IPS DF 6.9 (cell line): Measurements from ENCODE around the gene TNF.

Experiments used
- DNase-seq: peaks from one replicate; pipeline ENCODE4 v3.0.0-alpha.2; 2013; ENCODE audit warnings: low read depth, low spot score
- H3K27ac ChIP-seq: one replicate; pipeline ENCODE4 v1.5.1; 2013; ENCODE audit warnings: low read length, control low read depth
- H3K27me3 ChIP-seq: 2 replicates; pipeline ENCODE4 v1.6.1; 2013; ENCODE audit warnings: mild to moderate bottlenecking, low read length; ENCODE audit not compliant: control insufficient read depth, insufficient read depth
- H3K36me3 ChIP-seq: 2 replicates; pipeline ENCODE4 v1.6.1; 2013; ENCODE audit warnings: low read length; ENCODE audit not compliant: control insufficient read depth, insufficient read depth
- H3K4me1 ChIP-seq: 2 replicates; pipeline ENCODE4 v1.6.1; 2013; ENCODE audit warnings: low read length; ENCODE audit not compliant: control insufficient read depth, insufficient read depth
- H3K4me3 ChIP-seq: 2 replicates; pipeline ENCODE4 v1.5.1; 2013; ENCODE audit warnings: mild to moderate bottlenecking, low read length
- H3K9me3 ChIP-seq: 2 replicates; pipeline ENCODE4 v1.6.1; 2013; ENCODE audit warnings: low read length, inconsistent platforms; ENCODE audit not compliant: control insufficient read depth, insufficient read depth
- WGBS: extraction: QIAGEN DNeasy Blood & Tissue Kit; methylation state at CpG from one replicate; pipeline ENCODE4 v1.1.7; 2013; ENCODE audit warnings: mixed read lengths, missing lambda C conversion rate; ENCODE audit not compliant: insufficient read length, insufficient coverage; 5-methylcytosine and 5-hydroxymethylcytosine counted together

Gene TNF

DNA sequence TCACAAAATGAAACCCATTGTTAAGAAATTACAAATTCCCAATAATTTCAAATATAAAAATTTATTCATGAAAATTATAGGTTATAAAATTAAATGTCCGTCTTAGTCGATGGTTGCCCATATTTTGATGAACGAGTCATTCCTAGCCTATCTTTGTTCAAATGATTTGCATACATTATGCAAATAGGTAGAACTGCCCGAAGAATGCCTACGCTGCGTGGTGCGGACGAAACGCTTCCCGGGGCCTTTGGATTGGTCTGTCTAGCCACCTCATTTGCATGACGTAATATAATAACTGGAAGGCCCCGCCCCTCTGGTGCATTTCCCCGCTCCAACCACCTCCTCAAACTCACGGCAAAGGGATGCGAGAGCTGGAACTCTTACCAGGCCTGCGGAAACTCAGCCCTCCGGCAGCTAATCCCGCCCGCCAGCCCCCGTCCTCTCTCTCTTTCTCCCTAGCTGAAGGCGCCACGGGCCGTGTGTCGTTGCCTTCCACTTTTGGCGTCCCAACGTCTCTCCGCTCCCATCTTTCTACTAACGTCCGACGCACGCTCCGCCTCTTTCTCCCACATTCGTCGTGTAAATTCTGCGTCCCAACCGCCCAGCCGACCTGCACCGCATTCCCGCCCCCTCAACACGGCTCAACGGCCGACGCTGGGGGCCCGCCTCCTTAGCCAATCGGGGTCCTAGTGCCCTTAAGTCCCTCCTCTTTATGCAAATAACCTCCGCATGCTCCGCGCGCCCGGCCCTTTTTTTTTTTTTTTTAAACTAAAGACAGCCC, 44.6 kb downstream of the TNF start:
- Histone ChIP-seq H3K4me1 (peaks cover 8% of the 10 kb centered on the region), H3K9me3 (no peaks in the 10 kb centered on the region), H3K4me3 (peak overlapping the region; percentile 70; the same call in 1 of the 2 replicates), H3K27me3 (no peaks in the 10 kb centered on the region), H3K36me3 (peaks cover 16% of the 10 kb centered on the region), H3K27ac (peak overlapping the region; percentile 50)
- no CpG with 5 or more reads among the region's 50 CpGs for WGBS
- peak; percentile 98 for DNase-seq

GRCh38 chr6:31620586-31621319, 45.4 kb downstream of the TNF start, which contains the start of gene PRRC2A:
Gene PRRC2A, plus strand, starts transcription at chr6:31620715. Its CDS starts 2,075 bp downstream, at chr6:31622790.
- no peak for DNase-seq
- Histone ChIP-seq H3K4me3 (peak within 1 kb of the TSS; percentile 95), H3K27me3 (no peaks in the 10 kb centered on the region), H3K4me1 (peaks cover 3% of the 10 kb centered on the region; the same call in 1 of the 2 replicates), H3K9me3 (no peaks in the 10 kb centered on the region), H3K27ac (peak within 1 kb of the TSS; percentile 50), H3K36me3 (peaks cover 23% of the 10 kb centered on the region)
- WGBS: no CpG with 5 or more reads among the region's 67 CpGs

- WGBS: no CpG with 5 or more reads among the region's 15 CpGs
- Histone ChIP-seq H3K27ac (no peak overlapping the region), H3K4me3 (peak overlapping the region; percentile 95), H3K9me3 (no peaks in the 10 kb centered on the region), H3K27me3 (no peaks in the 10 kb centered on the region), H3K36me3 (peaks cover 30% of the 10 kb centered on the region), H3K4me1 (no peaks in the 10 kb centered on the region)
- DNase-seq: no peak
These were observed 46.1 kb downstream of the TNF start for GRCh38 chr6:31621320-31621939.

GRCh38 chr6:31621991-31622390, 46.6 kb downstream of the TNF start:
- no peaks in the 10 kb centered on the region for H3K4me1 ChIP-seq
- H3K36me3 ChIP-seq: peaks cover 35% of the 10 kb centered on the region
- WGBS: no CpG with 5 or more reads among the region's 4 CpGs
- H3K27ac ChIP-seq: no peak overlapping the region
- peak overlapping the region; percentile 95; the same call in 1 of the 2 replicates for H3K4me3 ChIP-seq
- no peak for DNase-seq
- H3K27me3 ChIP-seq: no peaks in the 10 kb centered on the region
- H3K9me3 ChIP-seq: no peaks in the 10 kb centered on the region

- Histone ChIP-seq H3K4me3 (no peak overlapping the region), H3K9me3 (no peaks in the 10 kb centered on the region), H3K27ac (no peak overlapping the region), H3K27me3 (no peaks in the 10 kb centered on the region), H3K4me1 (no peaks in the 10 kb centered on the region), H3K36me3 (peaks cover 42% of the 10 kb centered on the region)
- DNase-seq: no peak
- no CpG with 5 or more reads among the region's 10 CpGs for WGBS
These were observed 47.3 kb downstream of the TNF start for GRCh38 chr6:31622684-31623091.

GRCh38 chr6:31624070-31624469, 48.7 kb downstream of the TNF start:
- Histone ChIP-seq H3K4me3 (no peak overlapping the region), H3K27me3 (no peaks in the 10 kb centered on the region), H3K36me3 (peaks cover 50% of the 10 kb centered on the region), H3K9me3 (no peaks in the 10 kb centered on the region), H3K4me1 (no peaks in the 10 kb centered on the region), H3K27ac (no peak overlapping the region)
- DNase-seq: no peak
- WGBS: no CpG with 5 or more reads among the region's 10 CpGs

DNA sequence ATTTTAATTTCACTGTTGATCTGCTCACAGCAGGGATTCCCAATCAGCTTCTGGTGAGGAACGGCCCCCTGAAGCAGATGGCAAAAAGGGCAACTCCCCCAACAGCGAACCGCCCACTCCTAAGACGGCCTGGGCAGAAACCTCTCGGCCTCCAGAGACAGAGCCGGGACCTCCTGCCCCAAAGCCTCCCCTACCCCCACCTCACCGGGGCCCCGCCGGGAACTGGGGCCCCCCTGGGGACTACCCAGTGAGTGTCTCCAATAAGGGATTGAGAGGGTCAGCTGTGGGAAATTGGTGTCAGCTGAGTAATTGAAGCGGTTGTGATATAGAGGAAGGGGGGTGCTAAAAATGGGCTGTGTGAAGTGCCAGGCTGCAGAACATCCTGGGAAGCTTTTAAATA, 51.6 kb downstream of the TNF start:
- H3K9me3 ChIP-seq: no peaks in the 10 kb centered on the region
- DNase-seq: no peak
- no peak overlapping the region for H3K27ac ChIP-seq
- no peaks in the 10 kb centered on the region for H3K27me3 ChIP-seq
- peaks cover 73% of the 10 kb centered on the region for H3K36me3 ChIP-seq
- no peak overlapping the region for H3K4me3 ChIP-seq
- WGBS: no CpG with 5 or more reads among the region's 10 CpGs
- H3K4me1 ChIP-seq: no peaks in the 10 kb centered on the region

- Histone ChIP-seq H3K4me1 (no peaks in the 10 kb centered on the region), H3K9me3 (no peaks in the 10 kb centered on the region), H3K27ac (no peak overlapping the region), H3K4me3 (no peak overlapping the region), H3K27me3 (no peaks in the 10 kb centered on the region), H3K36me3 (peaks cover 79% of the 10 kb centered on the region)
- no peak for DNase-seq
- no CpG with 5 or more reads among the region's 19 CpGs for WGBS
These were observed 52.4 kb downstream of the TNF start for GRCh38 chr6:31627690-31628287.
